Occipital lobe (tissue), 2 donors: ENCODE data around the gene C9orf72. TPM values are rescaled to one million over a fixed set of nuclear protein-coding genes. Genes with fewer than 3 reads are reported as not detected.

Experiments
- DNase-seq: peaks from one replicate; lab custom pipeline; 2025; lab: John Stamatoyannopoulos, UW
- total RNA-seq: library from RNA; depleted of rRNA; stranded (reverse); fragments of >200 nt; gene quantifications from one replicate; pipeline ENCODE4 v1.2.3, GENCODE V29; 2014

The C9orf72 gene
- total RNA-seq, 1 donor from 2014 or later: 69.3 TPM

GRCh38 chr9:27539479-27540441 is 33.5 kb downstream of the C9orf72 start:
- DNase-seq: no peak

DNA sequence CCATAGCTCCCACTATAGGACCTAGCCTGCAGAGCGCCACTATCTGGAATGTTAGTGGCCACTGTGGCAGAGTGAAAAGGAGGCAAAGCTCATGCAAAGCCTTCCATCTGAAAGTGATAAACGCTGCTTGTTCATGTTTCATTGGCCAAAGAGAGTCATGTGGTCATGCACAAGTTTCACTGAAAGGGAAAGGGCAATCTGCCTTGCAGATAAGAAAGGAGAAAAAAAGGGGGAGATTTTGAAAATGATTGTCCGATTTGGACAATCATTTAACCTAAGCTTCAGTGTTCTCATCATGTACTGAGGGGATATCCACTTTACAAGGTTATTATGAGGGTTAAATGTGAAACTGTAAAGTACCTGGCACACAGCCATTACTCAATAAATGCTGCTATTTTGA is 34.6 kb downstream of the C9orf72 start:
- DNase-seq: no peak

DNA sequence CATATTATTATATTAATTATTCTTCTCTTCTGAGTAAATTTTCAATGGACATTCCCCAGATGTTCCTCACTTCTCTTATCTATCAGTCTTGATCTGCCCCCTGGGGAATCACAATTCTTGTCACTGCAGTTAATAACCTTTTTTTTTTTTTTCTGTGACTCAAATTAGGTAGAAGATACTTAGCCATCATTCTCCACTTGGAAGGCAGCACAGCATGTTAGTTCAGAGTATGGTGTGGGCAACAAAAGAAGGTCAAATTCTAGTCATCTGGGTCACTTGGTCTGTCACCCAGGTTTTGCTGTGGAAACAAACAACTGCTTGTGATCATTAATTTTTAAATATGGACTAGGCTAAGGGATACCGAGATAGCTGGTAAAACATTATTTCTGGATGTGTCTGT is 35.5 kb downstream of the C9orf72 start:
- DNase-seq: no peak

- DNase-seq: no peak
These were observed 36.2 kb downstream of the C9orf72 start for GRCh38 chr9:27537027-27537435.

GRCh38 chr9:27536168-27536567 is 37.1 kb downstream of the C9orf72 start:
- DNase-seq: no peak

- DNase-seq: no peak
These were observed 37.6 kb downstream of the C9orf72 start for GRCh38 chr9:27535701-27536118.

GRCh38 chr9:27534658-27535209 is 38.5 kb downstream of the C9orf72 start:
- no peak for DNase-seq

GRCh38 chr9:27534131-27534530 is 39.1 kb downstream of the C9orf72 start:
- no peak for DNase-seq

DNA sequence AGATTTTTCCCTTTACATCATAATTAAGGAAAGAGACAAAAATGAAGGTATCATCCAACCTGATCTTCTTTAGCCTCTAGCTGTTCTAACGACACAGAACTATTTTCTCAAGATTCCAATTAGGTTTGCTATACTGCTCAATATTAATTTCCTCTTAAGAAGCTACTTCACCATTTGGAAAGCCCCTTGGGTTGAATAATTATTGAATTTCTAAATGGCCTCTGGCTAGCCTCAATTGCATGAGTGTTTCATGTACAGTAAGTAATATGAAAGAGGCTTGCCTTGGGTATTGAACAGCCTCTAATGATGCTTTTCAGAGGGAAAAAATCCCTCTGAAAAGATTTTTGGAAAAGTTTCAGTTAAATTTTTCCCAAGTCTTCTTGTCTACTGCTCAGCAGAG is 40.0 kb downstream of the C9orf72 start:
- DNase-seq: no peak

GRCh38 chr9:27532046-27532445 is 41.2 kb downstream of the C9orf72 start:
- no peak for DNase-seq

GRCh38 chr9:27530915-27531755 is 42.1 kb downstream of the C9orf72 start:
- DNase-seq: no peak

DNA sequence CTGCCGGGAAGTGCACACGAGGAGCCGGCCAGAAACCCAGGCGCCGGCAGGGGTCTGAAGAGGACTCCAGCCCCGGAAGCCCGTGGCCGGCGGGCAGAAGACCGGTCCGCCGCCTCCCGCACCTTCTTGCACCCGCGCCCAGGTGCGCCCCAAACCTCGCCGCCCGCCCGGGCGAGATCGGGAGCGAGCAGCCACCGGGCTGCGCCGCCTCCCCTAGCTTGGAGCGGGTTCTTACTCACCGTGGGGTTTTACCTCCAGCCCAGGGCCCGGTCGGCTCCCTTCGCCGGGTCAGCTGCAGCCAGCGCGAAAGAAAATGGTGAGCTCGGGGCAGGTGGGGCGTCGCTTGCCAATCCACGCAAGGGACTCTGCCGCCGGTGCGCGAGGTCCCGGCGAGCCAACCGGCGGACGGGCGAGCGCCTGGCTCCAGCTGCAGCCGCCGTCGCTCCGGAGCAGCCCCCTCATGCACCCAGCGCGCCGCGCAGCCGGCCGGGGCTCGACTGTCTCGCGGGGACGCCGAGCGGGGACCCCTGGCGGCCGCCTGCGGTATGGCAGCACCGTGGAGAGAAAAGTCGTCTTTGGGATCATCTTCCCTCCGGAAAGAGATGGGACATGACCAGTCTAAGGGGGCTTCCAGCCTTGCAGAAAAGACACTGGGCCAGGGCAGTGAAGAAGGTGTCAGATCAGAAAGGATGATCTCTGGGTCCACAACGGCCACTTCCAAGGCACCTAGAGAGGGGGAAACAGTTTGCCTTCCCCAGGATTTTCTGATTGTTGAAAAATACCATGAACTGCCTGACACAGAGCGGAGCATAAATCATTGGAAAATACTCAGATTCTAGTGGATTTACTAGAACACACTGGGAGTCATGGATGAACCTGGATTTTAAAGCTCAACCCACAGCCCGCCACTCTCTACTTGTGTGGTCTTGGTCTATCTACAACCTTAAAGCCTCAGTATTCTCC is 43.7 kb downstream of the C9orf72 start, which contains the start of gene MOB3B:
TSS of gene MOB3B (minus strand) at position 499 of the 963 bp plus-strand sequence. CDS start 74,264 bp downstream, outside the sequence.
- DNase-seq: peak; percentile 80

GRCh38 chr9:27528886-27529315 is 44.4 kb downstream of the C9orf72 start:
- no peak for DNase-seq

GRCh38 chr9:27528076-27528885 is 45.0 kb downstream of the C9orf72 start:
- DNase-seq: peak; percentile 65

DNA sequence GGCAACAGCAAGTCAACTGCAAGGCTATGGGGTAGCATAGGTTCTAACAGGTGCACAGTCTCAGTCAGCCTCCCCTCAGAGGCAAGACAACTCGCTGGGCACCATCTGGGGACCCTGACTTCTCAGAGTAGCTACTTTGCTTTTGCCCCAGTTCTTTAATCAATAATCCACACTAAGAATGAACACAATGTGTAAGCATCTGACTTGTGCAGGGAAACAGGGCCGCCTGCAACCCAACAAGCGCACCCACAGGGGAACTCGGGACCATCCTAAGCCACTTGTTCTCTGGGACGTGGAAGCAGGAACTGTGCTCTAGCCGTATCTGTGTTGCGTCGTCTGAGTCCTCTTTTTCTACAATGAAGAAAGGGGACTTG is 45.6 kb downstream of the C9orf72 start:
- DNase-seq: no peak

DNA sequence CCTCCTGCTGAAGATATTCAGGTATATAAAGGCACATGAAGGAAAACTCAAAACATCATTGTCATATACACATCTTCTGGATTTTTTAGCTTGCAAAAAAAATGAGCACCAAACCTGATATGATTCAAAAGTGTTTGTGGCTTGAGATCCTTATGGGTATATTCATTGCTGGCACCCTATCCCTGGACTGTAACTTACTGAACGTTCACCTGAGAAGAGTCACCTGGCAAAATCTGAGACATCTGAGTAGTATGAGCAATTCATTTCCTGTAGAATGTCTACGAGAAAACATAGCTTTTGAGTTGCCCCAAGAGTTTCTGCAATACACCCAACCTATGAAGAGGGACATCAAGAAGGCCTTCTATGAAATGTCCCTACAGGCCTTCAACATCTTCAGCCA is 49.0 kb downstream of the C9orf72 start, which contains the start of gene IFNK:
TSS of gene IFNK (plus strand) at position 55 of the 400 bp plus-strand sequence. CDS start at position 102, 47 bp downstream.
- no peak for DNase-seq

DNA sequence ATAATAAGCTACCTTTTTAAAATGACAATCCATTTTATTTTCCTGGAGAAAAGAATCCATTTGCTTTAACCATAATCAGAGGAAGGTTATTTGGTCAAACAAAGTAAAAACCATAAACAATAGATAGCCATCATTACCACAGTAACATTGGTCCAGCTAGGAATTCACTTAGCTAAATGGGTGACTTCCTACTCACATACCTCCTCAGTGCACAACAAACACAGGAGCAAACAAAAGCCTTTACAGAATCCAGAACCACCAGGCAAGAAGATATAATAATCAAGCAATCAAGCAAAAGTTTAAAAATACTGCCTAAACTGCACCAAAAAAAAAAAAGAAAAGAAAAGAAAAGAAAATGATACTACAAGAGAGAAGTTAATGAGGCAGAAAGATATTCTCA is 50.1 kb downstream of the C9orf72 start:
- DNase-seq: no peak

DNA sequence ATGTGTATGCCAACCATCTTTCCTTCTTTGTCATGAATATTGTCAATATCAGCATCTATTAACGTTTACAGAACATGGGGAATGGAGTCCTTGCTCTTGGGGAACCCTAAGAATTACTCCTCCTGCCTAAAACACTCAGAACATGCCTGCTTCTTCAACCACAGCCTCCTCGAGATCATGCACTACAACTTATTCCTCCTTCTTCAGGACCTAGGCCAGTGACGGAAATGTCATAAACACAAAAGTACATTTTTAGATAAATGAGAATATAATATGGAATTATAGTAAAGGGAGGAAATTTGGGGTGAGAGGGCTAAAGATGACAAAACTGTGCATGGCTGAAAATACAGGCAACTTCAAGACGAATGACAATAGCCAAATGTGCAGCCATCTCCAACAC is 52.3 kb downstream of the C9orf72 start:
- DNase-seq: no peak
